Measurements from ENCODE around the gene CCL27.

The CCL27 gene

DNA sequence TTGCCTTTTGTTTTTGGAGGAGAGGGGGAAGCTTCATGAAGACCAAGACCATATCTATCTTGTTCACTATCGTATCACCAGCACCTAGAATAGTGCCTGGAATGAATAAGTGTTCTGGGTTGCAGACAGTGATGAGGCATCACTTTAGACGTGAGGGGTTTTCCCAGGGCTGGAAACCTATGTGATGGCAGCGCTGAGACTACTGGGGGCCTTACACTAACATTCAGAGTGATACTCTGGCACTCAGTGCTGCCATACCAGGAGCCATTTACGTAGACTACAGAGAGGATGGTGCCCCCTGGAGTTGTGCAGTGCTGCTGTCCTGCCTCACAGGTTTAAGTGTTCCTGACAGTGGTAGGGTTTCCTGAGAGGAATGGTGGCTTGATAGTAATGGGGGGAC, 21.7 kb upstream of the CCL27 start:
- no peak for DNase-seq

DNA sequence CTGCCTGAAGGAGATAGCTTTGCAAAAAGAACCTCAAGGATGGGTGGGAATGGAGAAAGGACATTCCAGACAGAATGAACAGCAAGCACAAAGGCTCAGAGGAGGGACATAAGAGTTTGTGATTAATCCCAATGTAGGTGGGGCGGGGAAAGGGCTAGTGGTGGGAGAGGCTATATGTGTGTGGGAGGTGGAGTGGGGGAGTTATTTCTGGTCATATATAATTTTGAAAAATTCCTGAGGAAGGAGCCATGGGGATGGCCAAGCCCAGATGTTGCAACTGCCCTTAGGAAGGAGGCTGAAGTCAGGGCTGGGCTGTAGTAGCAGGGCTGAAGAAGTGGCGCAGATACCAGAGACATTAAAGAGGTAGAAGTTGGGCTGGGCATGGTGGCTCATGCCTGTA, 13.4 kb upstream of the CCL27 start:
- no peak for DNase-seq

DNA sequence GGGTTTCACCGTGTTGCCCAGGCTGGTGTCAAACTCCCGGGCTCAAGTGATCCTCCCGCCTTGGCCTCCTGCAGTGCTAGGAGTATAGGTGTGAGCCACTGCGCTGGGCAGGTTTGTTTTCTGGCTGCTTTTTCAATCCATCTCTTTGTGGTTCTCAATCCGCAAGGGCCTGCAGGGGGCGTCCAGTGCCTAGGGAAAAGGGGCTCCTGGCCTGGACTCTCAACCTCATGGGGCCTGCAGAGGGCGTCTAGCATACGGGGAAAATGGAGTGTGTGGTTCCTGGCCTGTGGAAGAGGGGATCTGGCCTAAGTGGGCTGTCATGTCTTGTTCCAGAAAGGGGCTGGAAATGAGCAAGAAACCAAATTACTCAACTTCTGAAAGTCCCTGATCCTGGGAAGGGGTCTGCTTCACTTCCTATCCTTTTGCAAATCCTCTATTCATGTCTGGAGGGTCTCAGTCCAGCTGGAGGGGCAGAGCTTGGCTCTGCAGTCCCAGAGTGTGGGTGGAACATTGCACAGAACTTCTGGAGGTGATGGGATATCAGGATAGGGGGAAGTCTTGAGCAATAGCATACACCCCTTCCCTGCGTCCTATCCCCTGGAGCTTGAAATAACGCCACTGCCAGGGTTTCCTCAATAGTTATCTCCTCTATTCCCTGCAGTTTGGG, 12.7 kb upstream of the CCL27 start:
- DNase-seq = peak; percentile 65

DNA sequence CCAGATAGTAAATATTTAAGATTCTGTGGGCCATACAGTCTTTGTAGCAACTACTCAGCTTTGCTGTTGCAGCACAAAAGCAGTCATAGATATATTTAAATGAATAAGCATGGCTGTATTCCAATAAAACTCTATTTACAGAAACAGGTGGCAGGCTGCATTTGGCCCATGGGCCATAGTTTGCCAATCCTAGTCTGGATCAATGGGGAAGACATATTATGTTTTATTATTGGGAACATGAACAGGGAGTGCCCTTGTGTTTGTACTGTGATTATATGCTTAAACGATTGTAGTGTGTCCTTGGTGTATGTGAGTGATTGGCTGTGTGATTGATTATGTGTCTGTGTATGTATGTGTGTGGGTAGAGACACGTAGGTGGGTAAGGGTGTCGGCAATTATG, 12.0 kb upstream of the CCL27 start:
- DNase-seq = no peak

DNA sequence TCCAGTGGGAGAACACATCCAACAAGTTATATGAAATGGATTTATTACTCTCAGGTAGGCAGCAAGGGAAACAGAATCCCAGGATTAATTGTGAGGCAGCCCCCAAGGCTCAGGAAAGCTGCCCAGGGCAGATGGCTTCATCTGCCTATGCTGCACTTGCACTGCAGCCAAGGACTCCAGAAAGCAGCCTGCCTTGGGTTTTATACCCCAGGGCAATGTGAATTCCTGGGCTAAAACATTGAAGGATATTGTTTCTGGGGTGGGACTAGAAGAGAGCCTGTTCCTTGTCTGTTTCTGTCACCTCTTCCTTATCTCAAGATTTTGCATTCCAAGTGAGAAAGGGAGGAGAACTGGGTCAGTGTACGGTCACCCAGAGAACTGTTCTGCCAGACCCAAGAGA, 8.8 kb upstream of the CCL27 start:
- no peak for DNase-seq

DNA sequence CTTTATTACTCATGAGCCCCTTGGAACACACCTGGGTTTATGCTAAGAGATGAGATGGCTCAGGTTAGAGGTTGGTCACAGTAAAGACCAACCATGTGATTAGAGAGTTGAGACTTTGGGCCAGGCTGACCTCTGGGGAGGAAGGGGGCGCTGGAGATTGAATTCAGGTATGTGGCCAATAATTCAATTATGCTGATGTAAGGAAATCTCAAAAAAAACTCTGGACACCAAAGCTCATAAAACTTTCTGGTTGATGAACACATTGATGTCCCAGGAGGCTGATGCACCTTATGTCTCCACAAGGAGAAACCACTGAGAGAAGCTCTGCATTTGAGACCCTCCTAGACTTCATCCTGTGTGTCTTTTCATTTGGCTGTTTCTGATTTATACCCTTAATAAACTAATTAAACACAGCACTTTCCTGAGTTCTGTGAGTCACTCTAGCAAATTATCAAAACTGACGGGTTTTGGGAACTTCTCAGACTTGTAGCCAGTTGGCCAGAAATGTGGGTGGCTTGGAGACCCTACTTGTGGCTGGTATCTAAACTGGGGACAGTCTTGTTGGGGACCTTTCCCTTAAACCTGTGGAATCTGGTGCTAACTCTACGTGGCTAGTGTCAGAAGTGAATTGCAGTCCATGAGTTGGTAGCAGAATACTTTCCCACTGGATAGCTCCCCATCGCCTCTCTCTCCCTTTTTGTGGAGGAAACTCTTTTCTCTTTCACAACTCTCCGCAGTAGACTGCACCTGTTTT, 7.5 kb upstream of the CCL27 start:
- no peak for DNase-seq

DNA sequence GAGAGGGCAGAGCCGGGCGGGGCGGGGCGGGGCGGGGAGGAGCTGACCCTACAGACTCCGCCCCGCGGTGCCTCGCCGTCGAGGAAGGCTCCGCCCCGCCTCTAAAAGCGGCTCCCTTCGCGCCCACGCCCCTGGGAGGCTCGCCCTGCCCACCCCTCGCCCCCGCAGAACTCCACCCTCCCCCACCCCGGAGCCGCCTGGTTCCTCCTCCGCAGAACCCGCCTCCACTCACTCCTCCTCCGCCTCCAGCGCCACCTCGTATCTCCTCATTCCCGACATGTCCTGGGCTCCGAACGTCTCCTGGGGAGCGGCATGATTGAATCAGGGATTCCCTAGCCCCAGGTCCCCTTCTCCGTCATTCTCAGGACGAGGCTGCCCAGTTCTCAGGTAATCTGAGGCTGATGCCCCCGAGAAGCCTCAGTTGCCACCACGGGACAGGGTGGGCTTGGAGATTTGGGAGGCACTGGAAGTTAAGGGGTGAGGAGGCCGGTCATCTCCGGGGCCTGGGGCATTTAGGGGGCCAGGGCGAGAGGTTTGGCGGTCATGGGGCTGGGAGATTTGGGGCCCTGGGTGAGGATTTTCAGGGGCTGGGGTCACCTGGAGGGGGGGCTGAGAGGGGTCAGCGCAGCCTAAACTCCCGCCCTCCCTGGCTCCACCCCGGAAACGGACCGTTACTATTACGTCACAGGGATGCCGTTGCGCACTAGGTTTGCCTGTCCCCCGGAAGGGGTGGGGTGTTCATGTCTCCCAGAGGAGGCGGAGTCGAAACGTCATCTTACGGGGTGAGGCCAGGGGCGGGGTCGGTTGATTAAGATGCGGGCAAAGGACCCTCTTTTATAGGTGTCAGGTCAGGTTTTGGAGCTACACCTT, 3.2 kb upstream of the CCL27 start:
- peak; percentile 95 for DNase-seq

DNA sequence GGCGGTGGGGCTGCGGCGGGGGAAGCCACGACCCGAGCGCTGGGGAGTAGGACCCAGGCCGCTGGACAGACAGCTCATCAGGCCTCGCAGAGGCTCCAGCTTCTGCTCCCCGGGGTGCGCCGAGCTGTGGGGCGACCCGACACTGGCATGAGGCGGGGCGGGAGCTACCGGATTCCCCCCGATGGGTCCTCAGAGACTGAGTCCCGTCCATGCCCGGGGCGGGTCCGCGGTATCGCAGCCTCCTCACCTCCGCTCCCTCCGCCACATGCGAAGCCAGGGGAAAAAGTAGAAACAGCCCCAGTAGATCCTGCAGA, 2.6 kb upstream of the CCL27 start:
- no peak for DNase-seq

DNA sequence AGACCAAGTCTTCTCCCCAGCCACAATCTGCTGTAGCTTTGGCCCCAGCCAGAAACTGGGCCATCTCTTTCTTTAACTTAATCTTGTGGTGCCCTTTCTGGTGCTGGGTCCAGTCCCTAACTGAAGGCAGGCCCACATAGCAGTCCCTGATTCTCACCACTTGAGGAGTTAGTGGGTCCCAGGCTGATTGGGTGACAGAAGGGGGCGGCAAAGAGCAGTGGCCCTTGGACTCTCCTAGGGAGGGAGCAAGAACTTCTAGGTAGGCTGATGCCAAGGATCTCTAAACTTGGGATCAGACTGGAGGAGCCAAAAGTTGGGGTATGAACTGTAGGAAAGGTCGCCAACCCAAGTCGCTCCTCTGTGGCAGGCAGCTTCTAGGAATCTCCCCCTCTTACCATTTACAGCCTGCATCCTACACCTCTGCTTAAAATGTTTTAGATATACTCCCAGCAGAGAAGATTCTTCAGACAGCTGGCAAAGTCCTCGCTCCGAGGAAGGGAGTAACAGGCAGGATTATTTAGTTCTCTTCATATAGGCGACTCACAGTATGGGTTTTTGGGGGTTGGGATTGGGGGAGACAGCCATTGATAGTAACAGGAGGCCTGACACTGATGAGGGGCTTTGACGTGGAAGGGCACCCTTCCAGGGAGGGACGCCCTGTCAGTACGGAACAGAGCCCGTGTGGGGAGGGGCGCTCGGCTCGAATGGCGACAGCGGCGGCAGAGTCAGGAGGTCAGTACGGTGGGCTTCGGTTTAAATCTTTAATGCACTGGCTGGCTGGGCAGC, 2.0 kb upstream of the CCL27 start:
- peak; percentile 74 for DNase-seq

DNA sequence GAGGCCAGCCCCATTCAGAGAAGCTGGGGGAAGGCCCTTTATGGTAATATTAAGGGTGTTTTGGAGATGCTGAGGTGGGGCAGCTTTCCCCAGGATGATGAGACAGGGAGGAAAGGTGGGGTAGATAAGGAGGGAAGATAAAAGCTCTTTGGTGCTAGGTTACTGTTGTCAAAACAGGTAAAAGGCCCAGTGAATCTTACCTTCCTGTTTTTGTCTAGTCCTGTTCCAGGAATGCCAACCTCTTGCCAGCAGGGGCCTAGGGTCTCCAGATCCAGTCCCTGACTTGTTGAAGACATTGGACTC, 797 bp upstream of the CCL27 start:
- DNase-seq = no peak

DNA sequence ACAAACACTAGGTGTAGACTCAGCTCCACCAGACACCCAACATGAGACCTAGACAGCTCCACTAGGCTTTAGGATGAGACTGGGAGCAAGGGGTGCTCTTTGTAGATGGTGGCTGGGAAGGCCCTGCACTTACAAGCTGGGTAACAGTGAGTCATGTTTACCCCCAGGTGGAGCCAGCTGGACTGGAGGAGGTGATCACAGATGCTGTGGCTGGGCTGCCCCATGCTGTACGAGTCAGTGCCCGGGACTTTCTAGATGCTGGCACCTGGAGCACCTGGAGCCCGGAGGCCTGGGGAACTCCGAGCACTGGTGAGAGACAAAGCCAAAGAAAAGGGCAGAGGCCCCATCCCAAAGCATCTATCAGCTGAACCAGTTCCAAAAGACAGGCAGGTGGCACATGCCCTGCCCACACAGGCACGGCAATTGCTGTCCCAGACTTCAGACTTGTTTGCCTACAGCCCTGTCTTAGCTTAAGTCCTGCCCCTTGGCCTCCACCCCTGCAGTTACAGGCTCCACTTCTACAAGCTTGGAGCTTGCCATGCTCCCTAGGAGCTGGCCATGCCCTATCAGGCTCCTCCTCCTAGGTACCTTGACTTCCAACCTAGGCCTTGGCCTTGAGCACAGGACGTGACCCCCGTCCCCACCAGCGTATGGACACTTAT, 2.7 kb downstream of the CCL27 start:
- no peak for DNase-seq

DNA sequence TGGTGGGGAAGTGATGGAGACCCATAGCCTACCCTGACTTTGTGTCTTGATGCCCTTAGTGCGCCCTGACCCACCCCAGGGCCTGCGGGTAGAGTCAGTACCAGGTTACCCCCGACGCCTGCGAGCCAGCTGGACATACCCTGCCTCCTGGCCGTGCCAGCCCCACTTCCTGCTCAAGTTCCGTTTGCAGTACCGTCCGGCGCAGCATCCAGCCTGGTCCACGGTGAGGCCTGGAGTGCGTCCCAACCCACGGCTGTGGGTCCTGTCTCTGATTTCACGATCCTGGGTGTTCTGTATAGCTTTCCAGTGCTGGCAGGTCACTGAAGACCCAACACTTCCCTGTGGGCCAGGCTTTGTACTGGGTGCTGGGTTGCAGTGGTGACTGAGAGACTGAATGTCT, 4.0 kb downstream of the CCL27 start:
- DNase-seq = no peak

DNA sequence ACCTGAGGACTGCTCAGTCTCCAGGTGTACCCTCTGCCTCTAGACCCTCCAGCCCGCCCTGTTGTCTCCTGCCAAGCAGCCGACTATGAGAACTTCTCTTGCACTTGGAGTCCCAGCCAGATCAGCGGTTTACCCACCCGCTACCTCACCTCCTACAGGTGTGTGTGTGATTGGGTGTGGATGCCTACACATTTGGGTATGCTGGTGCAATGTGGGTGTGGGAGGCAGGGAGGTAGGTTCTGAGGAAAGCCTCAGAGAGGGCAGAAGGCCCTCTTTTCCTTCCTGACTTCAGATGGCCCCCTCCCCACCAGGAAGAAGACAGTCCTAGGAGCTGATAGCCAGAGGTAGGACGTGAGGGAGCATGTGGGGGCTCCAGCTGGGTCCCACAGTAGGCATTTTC, 5.5 kb downstream of the CCL27 start:
- no peak for DNase-seq

DNA sequence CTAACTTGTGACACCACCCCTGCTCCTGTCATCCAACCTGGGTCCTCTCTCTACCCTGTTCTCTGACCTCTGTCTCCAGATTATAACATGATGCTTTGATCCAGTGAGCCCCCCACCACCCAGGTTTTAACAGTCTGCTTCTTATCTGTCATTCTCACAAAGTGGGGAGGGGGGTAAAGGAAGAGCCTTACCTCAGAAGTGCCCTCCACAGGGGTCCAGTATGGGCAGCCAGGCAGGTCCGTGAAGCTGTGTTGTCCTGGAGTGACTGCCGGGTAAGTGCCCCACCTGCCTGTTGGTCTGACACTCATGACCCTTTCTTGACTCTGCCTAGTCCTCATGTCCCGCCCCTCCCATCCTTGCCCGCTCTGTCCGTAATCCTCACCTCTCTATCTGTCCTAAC, 7.1 kb downstream of the CCL27 start:
- no peak for DNase-seq

DNA sequence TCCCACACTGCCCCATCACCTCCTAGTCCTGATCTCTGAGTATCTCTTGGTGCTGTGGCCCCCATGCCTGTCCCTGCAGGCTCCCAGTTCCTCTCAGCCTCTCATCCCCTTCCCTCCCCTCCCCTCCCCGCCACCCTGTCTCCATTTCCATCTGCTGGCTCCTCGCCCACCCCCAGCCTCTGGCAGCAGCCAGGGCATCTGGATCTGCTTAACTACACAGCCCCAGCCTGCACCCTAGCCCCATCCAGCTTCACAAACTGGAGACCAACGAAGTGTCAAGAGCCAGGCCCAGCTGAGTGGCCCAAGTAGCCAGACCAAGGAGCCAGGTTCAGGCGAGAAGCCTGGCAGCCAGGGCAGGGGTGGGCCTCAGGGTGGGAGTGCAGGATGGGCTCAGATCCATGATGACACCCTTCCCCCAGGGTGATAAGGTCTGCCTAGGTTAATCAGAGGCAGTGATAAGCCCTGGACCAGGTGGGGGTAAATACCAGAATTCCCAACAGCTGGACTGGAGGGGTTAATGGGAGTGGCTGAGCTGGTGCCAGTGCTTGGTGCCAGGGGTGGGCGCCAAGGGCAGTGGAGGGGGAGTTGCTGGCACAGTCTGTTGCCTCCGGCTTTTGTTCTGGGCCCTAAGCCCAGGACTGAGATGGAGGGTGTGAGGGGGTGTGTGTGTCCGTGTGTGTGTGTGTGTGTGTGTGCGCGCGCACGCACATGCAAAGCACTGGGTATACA, 8.0 kb downstream of the CCL27 start:
- DNase-seq = peak; percentile 91

DNA sequence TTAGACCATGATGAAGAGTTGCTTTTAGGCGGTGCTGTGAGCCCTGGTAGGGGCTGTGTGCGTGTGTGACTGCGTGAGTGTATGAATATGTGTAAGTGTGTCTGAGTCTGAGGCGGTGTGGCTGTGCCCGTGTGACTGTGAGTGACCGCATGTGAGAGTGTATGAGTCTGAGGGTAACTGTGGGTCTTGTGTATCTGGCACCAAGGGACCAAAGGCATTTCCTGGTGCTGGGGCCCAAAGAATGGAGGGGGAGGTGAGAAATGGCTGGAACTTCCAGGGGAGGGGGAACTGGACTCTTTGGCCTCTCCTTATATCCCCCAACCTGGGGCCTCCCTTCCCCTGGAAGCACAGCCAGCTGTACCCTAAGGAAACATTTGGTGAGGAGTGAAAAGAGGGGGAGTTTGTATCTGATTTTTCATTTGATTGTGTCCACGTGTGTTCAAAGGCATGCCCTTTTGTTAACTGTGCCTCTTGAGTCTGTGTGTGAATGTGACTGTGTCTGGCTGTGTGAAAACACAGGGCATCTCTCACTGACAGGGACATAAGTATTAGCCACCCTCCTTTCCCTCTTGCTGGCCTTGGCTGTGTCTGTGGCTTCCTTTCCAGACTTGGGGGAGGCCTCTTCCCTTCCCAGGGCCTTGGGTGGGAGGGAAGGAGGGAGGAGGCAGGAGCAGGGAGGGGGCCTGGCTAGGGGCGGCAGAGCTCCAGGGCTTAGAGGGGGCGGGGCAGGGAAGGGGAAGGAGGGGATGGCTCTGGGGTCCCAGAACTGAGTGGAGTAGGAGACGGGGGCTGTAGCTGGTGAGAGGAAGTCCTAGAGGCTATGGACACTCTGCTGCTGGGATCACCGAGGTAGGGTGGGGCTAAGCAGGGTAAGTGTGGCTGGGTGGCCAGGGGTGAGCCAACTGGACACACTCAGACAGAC, 9.0 kb downstream of the CCL27 start:
- DNase-seq = peak; percentile 88

DNA sequence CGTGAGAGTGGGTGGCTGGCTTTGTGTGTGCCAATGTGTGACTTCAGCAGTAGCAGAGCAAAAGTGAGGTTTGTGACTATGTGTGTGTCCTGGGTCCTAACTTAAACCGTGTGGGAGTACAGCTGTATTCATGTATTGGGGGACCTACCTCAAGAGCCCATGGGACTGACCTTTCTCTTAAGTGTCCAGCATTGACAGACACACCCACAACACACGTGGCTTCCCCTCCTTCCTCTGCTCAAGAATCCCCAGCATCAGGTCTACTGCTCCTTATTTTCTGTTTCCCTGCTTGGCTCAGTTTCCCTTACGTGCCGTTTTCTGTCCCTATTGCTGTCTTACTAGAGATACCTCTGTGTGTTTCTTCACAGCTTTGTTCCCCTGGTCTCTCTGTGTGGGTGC, 9.9 kb downstream of the CCL27 start:
- no peak for DNase-seq

DNA sequence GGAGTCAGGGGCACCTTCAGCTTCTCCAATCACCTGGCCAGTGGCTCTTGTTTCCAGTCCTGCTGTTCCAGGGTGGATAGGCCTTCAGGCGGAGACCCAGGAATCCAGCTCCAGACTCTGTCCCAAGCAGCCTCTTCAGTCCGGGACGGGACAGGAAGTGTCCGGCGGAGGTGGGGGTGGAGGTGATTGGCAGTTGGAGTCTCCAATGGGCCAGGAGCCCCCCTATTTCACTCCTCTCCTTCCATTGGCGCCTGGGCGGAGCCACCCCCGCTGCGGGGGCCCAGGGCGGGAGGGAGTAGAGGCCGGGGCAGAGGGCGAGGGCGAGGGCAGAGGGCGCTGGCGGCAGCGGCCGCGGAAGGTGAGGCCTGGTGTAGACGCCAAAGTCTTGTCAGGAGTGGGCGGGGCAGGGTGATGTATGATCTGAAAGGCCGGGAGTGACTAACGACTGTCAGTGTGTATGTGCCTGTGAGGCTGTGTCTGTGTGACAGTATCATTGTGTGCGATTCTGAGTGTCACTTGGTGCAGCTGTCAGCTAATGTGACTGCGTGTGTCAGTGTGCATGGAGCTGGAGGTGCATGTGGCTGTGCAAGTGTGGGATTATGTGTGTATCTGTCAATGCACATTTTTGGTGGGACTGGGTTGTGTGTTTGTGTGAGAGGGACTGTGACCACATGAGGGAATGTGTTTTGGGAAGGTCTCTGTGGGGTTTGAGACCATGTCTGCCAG, 10.4 kb downstream of the CCL27 start, which contains the start of gene IL11RA:
Gene IL11RA, plus strand, starts transcription at position 310 of the 726 bp plus-strand sequence. CDS start 3,033 bp downstream, outside the sequence.
- peak; percentile 90 for DNase-seq

DNA sequence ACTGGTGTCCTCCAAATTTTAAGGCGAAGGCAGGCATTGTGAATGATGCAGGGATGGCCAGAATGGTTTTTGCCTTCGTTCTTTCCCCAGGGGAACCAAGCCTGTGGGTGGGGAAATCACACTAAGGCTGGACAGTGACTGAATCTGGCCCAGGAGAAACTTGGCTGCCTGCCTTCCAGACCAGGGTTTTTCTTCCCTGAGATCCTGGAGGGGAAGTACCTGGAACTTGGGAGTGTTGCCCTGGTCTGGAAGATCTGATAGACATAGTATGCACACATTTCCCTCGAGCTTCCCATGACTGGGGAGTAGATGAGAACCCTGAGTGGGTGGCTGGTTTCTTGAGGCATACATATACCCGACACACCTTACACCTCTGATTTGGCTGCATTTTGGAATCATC, 11.1 kb downstream of the CCL27 start:
- DNase-seq = no peak

DNA sequence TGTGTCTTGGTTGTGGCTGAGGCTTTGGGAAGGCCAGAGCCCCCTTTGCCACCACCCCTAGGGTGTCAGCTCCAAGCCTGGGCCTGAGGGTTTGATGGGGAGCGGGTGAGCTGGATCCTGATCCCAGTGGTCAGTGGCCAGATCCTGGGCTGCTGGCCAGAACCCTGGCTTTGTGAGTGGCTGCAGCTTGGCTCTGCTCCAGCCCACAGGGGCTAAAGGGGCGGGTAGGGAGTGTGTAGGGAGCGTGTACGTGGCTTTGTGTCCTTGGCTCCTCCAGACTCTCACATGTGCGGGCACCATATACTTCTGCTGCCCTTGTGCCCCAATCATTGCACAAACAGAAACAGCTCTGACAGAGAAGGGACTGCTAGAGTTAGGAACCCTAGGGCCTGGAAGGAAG, 11.6 kb downstream of the CCL27 start:
- no peak for DNase-seq
